Suprapubic skin (tissue), 4 donors: ENCODE results near the gene THSD7B. TPM values are rescaled to one million over a fixed set of nuclear protein-coding genes. Genes with fewer than 3 reads are reported as not detected.
"Not testable (repeated sequence)": the region's sequence is repeated elsewhere in the genome, so short reads cannot be mapped to it uniquely, and the experiment has no call there.

ENCODE experiments used
- DNase-seq, 2 donors: peaks; one replicate each; pipeline ENCODE4 v3.0.0-alpha.2; 2019; ENCODE audit warnings: low spot score in 2 of 2
- H3K27ac ChIP-seq: fragments of 200-600 bp; sonication (generic); one replicate; pipeline ENCODE4 v1.5.1; 2019
- H3K27me3 ChIP-seq: fragments of 200-600 bp; sonication (generic); one replicate; pipeline ENCODE4 v1.5.1; 2019
- H3K36me3 ChIP-seq: fragments of 200-600 bp; sonication (generic); one replicate; pipeline ENCODE4 v1.5.1; 2019
- H3K4me1 ChIP-seq: fragments of 200-600 bp; sonication (generic); one replicate; pipeline ENCODE4 v1.5.1; 2019
- H3K4me3 ChIP-seq: fragments of 200-600 bp; sonication (generic); one replicate; pipeline ENCODE4 v1.5.1; 2019; ENCODE audit warnings: mild to moderate bottlenecking
- H3K9me3 ChIP-seq: fragments of 200-600 bp; sonication (generic); one replicate; pipeline ENCODE4 v1.5.1; 2019
- EP300 ChIP-seq: sonication (generic); formaldehyde crosslinking; IDR thresholded peaks from one replicate; pipeline ENCODE4 v1.6.1; 2017; ENCODE audit warnings: antibody characterized with exemption
- POLR2A ChIP-seq, 2 donors: fragments of 450-650 bp; IDR thresholded peaks; one replicate each; pipeline ENCODE4 v1.6.1; 2017; ENCODE audit warnings: antibody characterized with exemption in 2 of 2, mild to moderate bottlenecking in 2 of 2, moderate library complexity in 2 of 2
- POLR2AphosphoS5 ChIP-seq, 3 donors: sonication (generic); formaldehyde crosslinking; IDR thresholded peaks; one replicate each; pipeline ENCODE4 v1.6.1; 2017; ENCODE audit warnings: antibody characterized with exemption in 3 of 3
- WGBS: methylation state at CpG from one replicate; pipeline ENCODE4 v1.1.5; 2018; 5-methylcytosine and 5-hydroxymethylcytosine counted together
- total RNA-seq, 4 donors: library from RNA; depleted of rRNA; stranded (reverse); fragments of >200 nt; gene quantifications; one replicate each; pipeline ENCODE4 v1.1.0, GENCODE V29; 2016
- TF ChIP-seq, protein P1 (sequence below), 2 donors: fragments of 200-600 bp in 1 of 2; fragments of 450-650 bp in 1 of 2; sonication (generic) in 1 of 2; IDR thresholded peaks; one replicate each; pipeline ENCODE4 v1.5.1; 2016 to 2019; ENCODE audit warnings: antibody characterized with exemption in 2 of 2, mild to moderate bottlenecking in 1 of 2, moderate library complexity in 1 of 2

THSD7B gene
- total RNA-seq, 4 donors from 2014 or later: 0.18 to 1.1 (median 0.34) TPM; not detected in 1

DNA sequence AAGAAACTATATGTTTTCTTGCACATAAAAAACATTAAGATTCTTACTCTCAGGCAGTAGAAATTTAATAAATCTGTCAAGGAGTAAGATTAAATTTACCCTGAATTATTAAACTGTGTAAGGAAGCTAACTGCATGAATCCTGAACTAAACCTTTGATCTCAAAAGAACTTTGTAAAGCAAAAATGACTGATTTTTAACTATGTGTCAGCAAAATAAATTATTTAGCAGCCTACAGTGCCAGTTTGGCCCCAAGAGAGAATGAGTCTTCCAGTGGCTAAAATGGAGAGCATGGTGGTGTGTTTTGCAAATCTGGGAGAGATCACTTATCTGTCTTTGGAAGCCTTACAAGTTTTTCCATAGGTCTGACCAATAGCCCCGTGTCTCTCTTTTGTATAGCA is 190.7 kb downstream of the THSD7B start:
- TF ChIP-seq, protein P1, sequence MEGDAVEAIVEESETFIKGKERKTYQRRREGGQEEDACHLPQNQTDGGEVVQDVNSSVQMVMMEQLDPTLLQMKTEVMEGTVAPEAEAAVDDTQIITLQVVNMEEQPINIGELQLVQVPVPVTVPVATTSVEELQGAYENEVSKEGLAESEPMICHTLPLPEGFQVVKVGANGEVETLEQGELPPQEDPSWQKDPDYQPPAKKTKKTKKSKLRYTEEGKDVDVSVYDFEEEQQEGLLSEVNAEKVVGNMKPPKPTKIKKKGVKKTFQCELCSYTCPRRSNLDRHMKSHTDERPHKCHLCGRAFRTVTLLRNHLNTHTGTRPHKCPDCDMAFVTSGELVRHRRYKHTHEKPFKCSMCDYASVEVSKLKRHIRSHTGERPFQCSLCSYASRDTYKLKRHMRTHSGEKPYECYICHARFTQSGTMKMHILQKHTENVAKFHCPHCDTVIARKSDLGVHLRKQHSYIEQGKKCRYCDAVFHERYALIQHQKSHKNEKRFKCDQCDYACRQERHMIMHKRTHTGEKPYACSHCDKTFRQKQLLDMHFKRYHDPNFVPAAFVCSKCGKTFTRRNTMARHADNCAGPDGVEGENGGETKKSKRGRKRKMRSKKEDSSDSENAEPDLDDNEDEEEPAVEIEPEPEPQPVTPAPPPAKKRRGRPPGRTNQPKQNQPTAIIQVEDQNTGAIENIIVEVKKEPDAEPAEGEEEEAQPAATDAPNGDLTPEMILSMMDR (IDR thresholded peaks at IDR 0.05): no peak
- no peak for TF ChIP-seq EP300
- no peak for TF ChIP-seq POLR2A (IDR thresholded peaks at IDR 0.05)
- no peak for TF ChIP-seq POLR2AphosphoS5 (IDR thresholded peaks at IDR 0.05)
- H3K27me3 ChIP-seq: no peaks in the 10 kb centered on the region
- H3K27ac ChIP-seq: no peak overlapping the region
- 43% methylated on average over 1 of the region's 1 CpG for WGBS
- DNase-seq: no peak
- H3K36me3 ChIP-seq: no peaks in the 10 kb centered on the region
- no peaks in the 10 kb centered on the region for H3K4me1 ChIP-seq
- H3K4me3 ChIP-seq: no peak overlapping the region
- H3K9me3 ChIP-seq: no peaks in the 10 kb centered on the region

DNA sequence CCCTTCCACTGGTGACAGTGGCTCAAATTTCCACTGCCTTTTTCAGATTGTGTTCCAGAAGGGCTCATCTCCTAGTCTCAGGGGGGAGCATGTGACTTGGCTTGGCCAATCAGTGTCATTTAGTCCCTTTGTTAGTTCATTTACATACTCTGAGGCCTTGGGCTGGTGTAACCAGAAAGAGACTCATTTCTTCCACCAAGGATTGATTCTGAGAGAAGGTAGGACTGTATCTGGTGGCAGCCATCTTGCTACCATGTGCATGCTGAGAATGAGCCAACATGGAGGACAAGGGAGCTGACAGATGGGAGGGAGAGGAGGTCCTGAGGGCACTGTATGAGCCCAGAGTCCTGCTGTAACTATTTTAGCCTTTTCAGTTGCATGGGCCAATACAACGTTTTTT is 191.7 kb downstream of the THSD7B start:
- Histone ChIP-seq H3K4me3 (no peak overlapping the region), H3K36me3 (no peaks in the 10 kb centered on the region), H3K27ac (no peak overlapping the region), H3K9me3 (no peaks in the 10 kb centered on the region), H3K27me3 (no peaks in the 10 kb centered on the region), H3K4me1 (no peaks in the 10 kb centered on the region)
- no peak for DNase-seq
- WGBS: 72% methylated on average over 1 of the region's 1 CpG
- no peak for TF ChIP-seq EP300
- TF ChIP-seq POLR2A (IDR thresholded peaks at IDR 0.05): no peak
- no peak for TF ChIP-seq POLR2AphosphoS5 (IDR thresholded peaks at IDR 0.05)
- TF ChIP-seq, protein P1 (IDR thresholded peaks at IDR 0.05): no peak

DNA sequence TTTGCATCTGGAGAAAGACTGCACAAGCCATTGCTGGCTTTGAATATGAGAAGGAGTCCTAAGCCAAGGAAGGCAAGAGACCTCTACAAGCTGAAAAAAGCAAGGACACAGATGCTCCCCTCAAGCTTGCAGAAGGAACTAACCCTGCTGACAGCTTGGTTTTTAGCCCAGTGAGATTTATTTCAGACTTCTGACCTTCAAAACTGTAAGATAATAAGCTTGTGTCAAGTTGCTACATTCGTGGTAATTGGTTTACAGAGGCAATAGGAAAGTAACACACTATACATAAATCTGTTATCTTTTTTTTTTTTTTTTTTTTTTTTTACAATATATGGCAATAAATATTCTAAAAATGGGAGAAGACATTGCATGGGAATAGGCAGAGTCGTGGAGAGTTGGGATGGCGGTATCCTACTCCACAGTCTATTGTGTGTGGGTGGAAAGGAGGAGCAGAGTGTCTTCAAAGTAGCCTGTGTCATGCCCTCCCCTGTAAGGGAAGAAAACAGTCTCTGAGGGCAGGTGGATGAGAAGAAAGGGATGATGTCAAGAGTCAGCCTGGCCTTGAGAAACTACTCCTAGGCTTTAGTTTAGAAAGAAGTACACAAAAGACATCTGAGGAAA is 196.9 kb downstream of the THSD7B start:
- 65% methylated on average over 3 of the region's 3 CpGs for WGBS
- no peak overlapping the region for H3K4me3 ChIP-seq

DNA sequence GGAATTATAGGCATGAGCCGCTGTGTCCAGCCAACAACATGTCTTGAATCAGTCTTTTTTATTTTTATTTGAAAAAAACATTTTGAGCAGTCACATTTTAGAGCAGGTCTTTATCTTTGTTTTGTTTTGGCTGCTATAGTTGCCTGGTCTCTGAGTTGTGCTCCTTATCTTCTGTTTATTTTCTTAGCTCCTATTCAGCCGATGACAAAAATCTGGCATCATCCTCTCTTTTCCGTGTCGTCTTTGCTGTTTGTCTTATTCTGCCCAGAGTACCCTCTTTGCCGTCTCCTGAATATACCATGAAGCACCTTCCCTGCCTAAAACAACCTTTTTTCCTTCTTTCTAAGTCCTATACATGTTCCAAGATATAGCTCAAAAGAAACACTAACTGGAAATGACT is 201.1 kb downstream of the THSD7B start:
- 83% methylated on average over 5 of the region's 5 CpGs for WGBS
- H3K4me3 ChIP-seq: no peak overlapping the region
- TF ChIP-seq POLR2A (IDR thresholded peaks at IDR 0.05) (no peak), POLR2AphosphoS5 (IDR thresholded peaks at IDR 0.05) (no peak), EP300 (no peak)
- TF ChIP-seq, protein P1 (IDR thresholded peaks at IDR 0.05): no peak
- H3K36me3 ChIP-seq: no peaks in the 10 kb centered on the region
- no peak for DNase-seq
- H3K9me3 ChIP-seq: no peaks in the 10 kb centered on the region
- no peak overlapping the region for H3K27ac ChIP-seq
- no peaks in the 10 kb centered on the region for H3K4me1 ChIP-seq
- H3K27me3 ChIP-seq: no peaks in the 10 kb centered on the region

More for the DNA sequence above, 196.9 kb downstream of the THSD7B start:
- Histone ChIP-seq H3K4me1 (no peaks in the 10 kb centered on the region), H3K36me3 (no peaks in the 10 kb centered on the region), H3K27ac (no peak overlapping the region), H3K9me3 (no peaks in the 10 kb centered on the region), H3K27me3 (no peaks in the 10 kb centered on the region)
- TF ChIP-seq, protein P1 (IDR thresholded peaks at IDR 0.05): no peak
- TF ChIP-seq POLR2AphosphoS5 (IDR thresholded peaks at IDR 0.05) (no peak), POLR2A (IDR thresholded peaks at IDR 0.05) (no peak), EP300 (no peak)
- no peak for DNase-seq

DNA sequence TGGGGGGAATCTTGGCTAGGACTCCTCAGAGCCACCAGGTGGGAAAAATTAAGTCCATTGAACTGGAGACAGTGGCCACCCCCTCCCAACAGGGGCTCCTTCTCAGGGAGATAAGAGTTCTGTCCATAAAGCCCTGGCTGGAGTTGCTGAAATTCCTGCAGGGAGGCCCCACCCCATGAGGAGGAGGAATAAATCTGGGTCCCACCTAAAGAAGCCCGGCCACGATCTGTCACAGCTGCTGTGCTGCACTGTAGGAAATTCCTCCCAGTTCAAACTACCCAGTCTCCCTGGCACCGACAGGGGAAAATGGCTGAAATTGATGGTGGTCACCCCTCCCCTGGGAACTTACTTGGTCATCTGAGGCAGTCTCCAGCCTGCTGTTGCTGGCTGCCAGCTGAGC is 215.0 kb downstream of the THSD7B start:
- Histone ChIP-seq H3K27me3 (no peaks in the 10 kb centered on the region), H3K9me3 (no peaks in the 10 kb centered on the region), H3K4me3 (no peak overlapping the region), H3K27ac (no peak overlapping the region), H3K36me3 (no peaks in the 10 kb centered on the region), H3K4me1 (no peaks in the 10 kb centered on the region)
- DNase-seq: no peak
- 89% methylated on average over 3 of the region's 3 CpGs for WGBS
- TF ChIP-seq POLR2AphosphoS5 (IDR thresholded peaks at IDR 0.05): no peak
- TF ChIP-seq, protein P1 (IDR thresholded peaks at IDR 0.05): no peak
- TF ChIP-seq POLR2A (IDR thresholded peaks at IDR 0.05): no peak
- TF ChIP-seq EP300: no peak

DNA sequence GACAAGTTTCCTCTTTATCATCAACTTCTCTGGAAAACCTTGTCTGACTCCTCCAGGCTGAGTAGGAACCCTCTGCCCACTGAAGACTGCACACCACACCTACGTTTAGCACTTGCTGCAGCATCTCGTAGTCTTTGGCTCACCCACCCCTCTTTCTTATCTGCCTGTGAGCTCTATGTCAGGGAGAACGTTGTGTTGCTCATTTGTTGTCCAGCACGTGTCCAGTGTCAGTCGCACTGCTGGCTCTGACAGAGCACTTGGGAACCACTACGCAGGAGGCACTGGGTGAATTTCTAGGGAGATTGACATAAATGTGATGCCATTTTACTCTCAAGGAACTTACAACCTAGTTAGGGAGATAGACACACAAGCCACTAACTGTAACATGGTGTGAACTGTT is 216.3 kb downstream of the THSD7B start:
- not testable (repeated sequence) for DNase-seq

More for the DNA sequence above, 216.3 kb downstream of the THSD7B start:
- not testable (repeated sequence) for H3K4me1 ChIP-seq, H3K27me3 ChIP-seq, H3K4me3 ChIP-seq, H3K27ac ChIP-seq, H3K36me3 ChIP-seq, H3K9me3 ChIP-seq
- WGBS: 80% methylated on average over 6 of the region's 6 CpGs
